Liver (tissue), 3 donors: ENCODE results near the gene FALEC.

Source experiments
- ATF3 ChIP-seq: IDR thresholded peaks from 2 replicates; pipeline ENCODE4 v1.6.1; 2016; ENCODE audit warnings: antibody characterized with exemption
- CTCF ChIP-seq: fragments of 150-350 bp; IDR thresholded peaks from 2 replicates; pipeline ENCODE4 v1.5.1; 2017; ENCODE audit warnings: improper control_type of control experiment, low read depth, low read length; ENCODE audit not compliant: missing input control
- EGR1 ChIP-seq, 2 donors: IDR thresholded peaks; 2 replicates each; pipeline ENCODE4 v1.6.1; 2016 to 2018; ENCODE audit warnings: antibody characterized with exemption in 2 of 2, low read depth in 2 of 2
- FOXA1 ChIP-seq: IDR thresholded peaks from 2 replicates; pipeline ENCODE4 v1.6.1; 2016; ENCODE audit warnings: antibody characterized with exemption
- GABPA ChIP-seq, 2 donors: IDR thresholded peaks in 1 of 2; conservative IDR thresholded peaks in 1 of 2; 2 replicates each; pipeline ENCODE4 v1.6.1; 2016; ENCODE audit warnings: antibody characterized with exemption in 2 of 2, mild to moderate bottlenecking in 1 of 2, moderate library complexity in 1 of 2
- JUND ChIP-seq, 2 donors: IDR thresholded peaks; 2 replicates each; pipeline ENCODE4 v1.6.1; 2016; ENCODE audit warnings: antibody characterized with exemption in 2 of 2
- MAX ChIP-seq: IDR thresholded peaks from 2 replicates; pipeline ENCODE4 v1.6.1; 2016; ENCODE audit warnings: antibody characterized with exemption
- RAD21 ChIP-seq, 2 donors: IDR thresholded peaks; 2 replicates each; pipeline ENCODE4 v1.6.1; 2016; ENCODE audit warnings: antibody characterized with exemption in 2 of 2, mild to moderate bottlenecking in 2 of 2
- REST ChIP-seq: IDR thresholded peaks from 2 replicates; pipeline ENCODE4 v1.6.1; 2016; ENCODE audit warnings: antibody characterized with exemption, mild to moderate bottlenecking
- SP1 ChIP-seq: IDR thresholded peaks from 2 replicates; pipeline ENCODE4 v1.6.1; 2018; ENCODE audit warnings: antibody characterized with exemption, mild to moderate bottlenecking
- TAF1 ChIP-seq: conservative IDR thresholded peaks from 2 replicates; pipeline ENCODE4 v1.6.1; 2016; ENCODE audit warnings: antibody characterized with exemption, mild to moderate bottlenecking
- YY1 ChIP-seq: IDR thresholded peaks from 2 replicates; pipeline ENCODE4 v1.6.1; 2016; ENCODE audit warnings: antibody characterized with exemption, mild to moderate bottlenecking
- ZBTB33 ChIP-seq: IDR thresholded peaks from 2 replicates; pipeline ENCODE4 v1.6.1; 2016; ENCODE audit warnings: antibody characterized with exemption
- donor health status: healthy.
- donor health status: healthy.

- TF ChIP-seq ATF3 (no peak), CTCF (no peak), RAD21 (IDR thresholded peaks at IDR 0.05) (peak in 1 of 2 donors; percentile 26), EGR1 (IDR thresholded peaks at IDR 0.05; ENCODE audit: low read depth in 2 of 2) (no peak), TAF1 (no peak), REST (peak; percentile 26), JUND (IDR thresholded peaks at IDR 0.05) (no peak), MAX (no peak), GABPA (IDR thresholded peaks at IDR 0.05 in 1 of 2, conservative IDR thresholded peaks at IDR 0.05 in 1 of 2) (no peak), FOXA1 (no peak), ZBTB33 (no peak), YY1 (no peak), SP1 (no peak)
Measured at GRCh38 chr1:150548632-150549495, 33.3 kb downstream of the FALEC start, which contains the start of gene ADAMTSL4.
